Measurements from ENCODE around the gene UBA5.

The UBA5 gene

GRCh38 chr3:132723024-132723950 lies 63.2 kb downstream of the UBA5 start:
- Mint-ChIP-seq H3K27ac (ENCODE audit: low read depth) (peak overlapping the region; percentile 89), H3K36me3 (ENCODE audit: insufficient read depth) (peaks cover 9% of the 10 kb centered on the region), H3K9me3 (no peaks in the 10 kb centered on the region), H3K27me3 (peaks cover 10% of the 10 kb centered on the region), H3K4me1 (peaks cover 37% of the 10 kb centered on the region), H3K4me3 (peak overlapping the region; percentile 84)
- no peak for ATAC-seq (replicated peaks; ENCODE audit: extremely low read depth, poor library complexity, severe bottlenecking)
- DNase-seq (ENCODE audit: low spot score in 2 of 2): no peak

GRCh38 chr3:132726341-132726823 lies 66.3 kb downstream of the UBA5 start:
- Mint-ChIP-seq H3K27ac (ENCODE audit: low read depth) (no peak overlapping the region), H3K9me3 (no peaks in the 10 kb centered on the region), H3K4me1 (peaks cover 14% of the 10 kb centered on the region), H3K4me3 (no peak overlapping the region), H3K36me3 (ENCODE audit: insufficient read depth) (peaks cover 5% of the 10 kb centered on the region), H3K27me3 (peaks cover 41% of the 10 kb centered on the region)
- no peak for DNase-seq (ENCODE audit: low spot score in 2 of 2)
- ATAC-seq (replicated peaks; ENCODE audit: extremely low read depth, poor library complexity, severe bottlenecking): no peak

Measured in central memory CD8-positive, alpha-beta T cell (primary cell).